Tibial artery (tissue), 4 donors: ENCODE data around the gene TUBB6.

Experiments
- DNase-seq, 2 donors: peaks; one replicate each; pipeline ENCODE4 v3.0.0-alpha.2; 2019
- H3K27ac ChIP-seq, 2 donors: fragments of 200-600 bp; sonication (generic) in 1 of 2; 1 replicate in 1 of 2; 2 replicates in 1 of 2; pipeline ENCODE4 v1.5.1; 2018 to 2019; ENCODE audit warnings: mild to moderate bottlenecking in 1 of 2
- H3K27me3 ChIP-seq, 2 donors: fragments of 200-600 bp; sonication (generic) in 1 of 2; one replicate each; pipeline versions ENCODE4 v1.5.1 to v1.6.0; 2016 to 2019
- H3K36me3 ChIP-seq, 3 donors: fragments of 200-600 bp; sonication (generic) in 2 of 3; one replicate each; pipeline ENCODE4 v1.5.1; 2016 to 2019; ENCODE audit warnings: mild to moderate bottlenecking in 2 of 3
- H3K4me1 ChIP-seq, 4 donors: fragments of 200-600 bp; sonication (generic) in 2 of 4; 1 replicate in 3 of 4; 2 replicates in 1 of 4; pipeline ENCODE4 v1.5.1; 2016 to 2019
- H3K4me3 ChIP-seq, 2 donors: fragments of 200-600 bp; sonication (generic) in 1 of 2; 1 replicate in 1 of 2; 2 replicates in 1 of 2; pipeline ENCODE4 v1.5.1; 2018 to 2019; ENCODE audit warnings: mild to moderate bottlenecking in 2 of 2
- H3K9me3 ChIP-seq, 3 donors: fragments of 200-600 bp; sonication (generic) in 1 of 3; one replicate each; pipeline ENCODE4 v1.5.1; 2016 to 2019
- intact Hi-C: fragments of 100-400 bp; cut with DNase I; formaldehyde crosslinking; loops from one replicate; pipeline ENCODE4 v1.15.0; 2023; ENCODE audit warnings: low total_unique reads
- TF ChIP-seq, protein P1 (sequence below), 2 experiments: fragments of 200-600 bp in 1 of 2; fragments of 450-650 bp in 1 of 2; IDR thresholded peaks; one replicate each; pipeline ENCODE4 v1.5.1; 2017 to 2019; ENCODE audit warnings: antibody characterized with exemption in 2 of 2, mild to moderate bottlenecking in 1 of 2, moderate library complexity in 1 of 2

Gene TUBB6

GRCh38 chr18:12318334-12318697 lies 10.3 kb downstream of the TUBB6 start:
- H3K9me3 ChIP-seq: no peaks in the 10 kb centered on the region
- intact Hi-C loops: loop anchor here (10.0 kb wide), 1 partner anchor 56 kb away; the partner anchor contains the start of gene AFG3L2
- H3K27ac ChIP-seq: peak overlapping the region; percentile 25 to 75
- H3K4me1 ChIP-seq: peaks cover 0 to 72% (median 39%) of the 10 kb centered on the region in 4 donors
- no peaks in the 10 kb centered on the region for H3K27me3 ChIP-seq
- TF ChIP-seq, protein P1, sequence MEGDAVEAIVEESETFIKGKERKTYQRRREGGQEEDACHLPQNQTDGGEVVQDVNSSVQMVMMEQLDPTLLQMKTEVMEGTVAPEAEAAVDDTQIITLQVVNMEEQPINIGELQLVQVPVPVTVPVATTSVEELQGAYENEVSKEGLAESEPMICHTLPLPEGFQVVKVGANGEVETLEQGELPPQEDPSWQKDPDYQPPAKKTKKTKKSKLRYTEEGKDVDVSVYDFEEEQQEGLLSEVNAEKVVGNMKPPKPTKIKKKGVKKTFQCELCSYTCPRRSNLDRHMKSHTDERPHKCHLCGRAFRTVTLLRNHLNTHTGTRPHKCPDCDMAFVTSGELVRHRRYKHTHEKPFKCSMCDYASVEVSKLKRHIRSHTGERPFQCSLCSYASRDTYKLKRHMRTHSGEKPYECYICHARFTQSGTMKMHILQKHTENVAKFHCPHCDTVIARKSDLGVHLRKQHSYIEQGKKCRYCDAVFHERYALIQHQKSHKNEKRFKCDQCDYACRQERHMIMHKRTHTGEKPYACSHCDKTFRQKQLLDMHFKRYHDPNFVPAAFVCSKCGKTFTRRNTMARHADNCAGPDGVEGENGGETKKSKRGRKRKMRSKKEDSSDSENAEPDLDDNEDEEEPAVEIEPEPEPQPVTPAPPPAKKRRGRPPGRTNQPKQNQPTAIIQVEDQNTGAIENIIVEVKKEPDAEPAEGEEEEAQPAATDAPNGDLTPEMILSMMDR (IDR thresholded peaks at IDR 0.05): no peak
- DNase-seq: no peak
- H3K36me3 ChIP-seq: peaks cover 6 to 48% (median 9%) of the 10 kb centered on the region in 3 donors
- no peak overlapping the region for H3K4me3 ChIP-seq

GRCh38 chr18:12318857-12319256 lies 10.8 kb downstream of the TUBB6 start:
- H3K27me3 ChIP-seq: no peaks in the 10 kb centered on the region
- H3K27ac ChIP-seq: peak overlapping the region; percentile 25 to 75
- peaks cover 0 to 66% (median 37%) of the 10 kb centered on the region in 4 donors for H3K4me1 ChIP-seq
- H3K4me3 ChIP-seq: no peak overlapping the region
- intact Hi-C loops: loop anchor here (10.0 kb wide), 1 partner anchor 56 kb away; the partner anchor contains the start of gene AFG3L2
- peaks cover 9 to 45% (median 10%) of the 10 kb centered on the region in 3 donors for H3K36me3 ChIP-seq
- DNase-seq: no peak
- TF ChIP-seq, protein P1 (IDR thresholded peaks at IDR 0.05): no peak
- no peaks in the 10 kb centered on the region for H3K9me3 ChIP-seq

DNA sequence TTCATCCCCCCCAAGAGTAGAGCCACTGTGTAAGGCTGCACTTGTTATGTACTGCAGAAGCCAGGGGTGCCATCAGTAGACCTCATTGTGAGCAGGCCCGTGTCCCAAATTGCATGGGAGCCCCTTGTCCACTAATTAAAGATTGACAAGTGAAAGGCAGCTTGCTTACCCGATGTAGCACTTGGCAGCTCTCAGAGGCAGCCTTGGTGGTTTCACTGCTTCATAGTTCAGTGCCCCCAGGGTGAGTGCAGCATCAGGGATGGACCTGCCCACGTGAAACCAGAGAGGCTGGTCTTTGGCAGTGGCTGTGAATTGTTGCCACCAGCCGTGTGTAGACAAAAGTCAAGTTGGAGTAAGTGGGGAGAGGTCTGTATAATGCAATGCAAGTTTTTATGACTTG lies 13.3 kb downstream of the TUBB6 start:
- intact Hi-C loops: no loop called here
- H3K4me3 ChIP-seq: no peak overlapping the region
- H3K9me3 ChIP-seq: no peaks in the 10 kb centered on the region
- no peaks in the 10 kb centered on the region for H3K27me3 ChIP-seq
- DNase-seq: no peak
- H3K27ac ChIP-seq: no peak overlapping the region
- peaks cover 0 to 42% (median 15%) of the 10 kb centered on the region in 4 donors for H3K4me1 ChIP-seq
- peaks cover 29 to 64% (median 34%) of the 10 kb centered on the region in 3 donors for H3K36me3 ChIP-seq
- TF ChIP-seq, protein P1 (IDR thresholded peaks at IDR 0.05): no peak

GRCh38 chr18:12324991-12325725 lies 17.1 kb downstream of the TUBB6 start:
- Histone ChIP-seq H3K36me3 (peaks cover 42 to 84% (median 65%) of the 10 kb centered on the region in 3 donors), H3K9me3 (no peaks in the 10 kb centered on the region), H3K4me3 (no peak overlapping the region), H3K4me1 (peaks cover 0 to 27% (median 2%) of the 10 kb centered on the region in 4 donors), H3K27me3 (no peaks in the 10 kb centered on the region), H3K27ac (no peak overlapping the region)
- DNase-seq: no peak
- intact Hi-C loops: no loop called here
- TF ChIP-seq, protein P1 (IDR thresholded peaks at IDR 0.05): no peak

- intact Hi-C loops: no loop called here
- no peak for DNase-seq
- Histone ChIP-seq H3K4me3 (no peak overlapping the region), H3K4me1 (peaks cover 0 to 21% (median 2%) of the 10 kb centered on the region in 4 donors), H3K36me3 (peaks cover 42 to 85% (median 65%) of the 10 kb centered on the region in 3 donors), H3K9me3 (no peaks in the 10 kb centered on the region), H3K27me3 (no peaks in the 10 kb centered on the region), H3K27ac (no peak overlapping the region)
- TF ChIP-seq, protein P1 (IDR thresholded peaks at IDR 0.05): no peak
Observed at GRCh38 chr18:12325726-12326245, 17.7 kb downstream of the TUBB6 start.
